Stimulated activated CD8-positive, alpha-beta memory T cell treated with anti-CD3 and anti-CD28 coated beads, Interleukin-15, amount 100 ng/mL, for 1 hour (primary cell): ENCODE measurements around the gene ITCH.
"Not testable (repeated sequence)": the region's sequence is repeated elsewhere in the genome, so short reads cannot be mapped to it uniquely, and the experiment has no call there.

Experiments
- DNase-seq: peaks from one replicate; pipeline ENCODE4 v3.0.0-alpha.2; 2020; ENCODE audit warnings: low read depth

Gene ITCH

GRCh38 chr20:34363062-34363464 lies at the start of gene ITCH:
Gene ITCH, plus strand, starts transcription at chr20:34363273. Its CDS starts 30,539 bp downstream, at chr20:34393812.
- peak; percentile 86 for DNase-seq

GRCh38 chr20:34315236-34315635 lies 47.8 kb upstream of the ITCH start:
- no peak for DNase-seq

GRCh38 chr20:34316196-34316814 lies 46.8 kb upstream of the ITCH start:
- DNase-seq, result no peak

GRCh38 chr20:34318609-34319443 lies 44.2 kb upstream of the ITCH start:
- DNase-seq, result no peak

GRCh38 chr20:34320861-34321260 lies 42.2 kb upstream of the ITCH start:
- no peak for DNase-seq

- no peak for DNase-seq
These were observed 40.6 kb upstream of the ITCH start for GRCh38 chr20:34322267-34323105.

- no peak for DNase-seq
These were observed 38.5 kb upstream of the ITCH start for GRCh38 chr20:34324541-34324940.

GRCh38 chr20:34328207-34328606 lies 34.9 kb upstream of the ITCH start:
- not testable (repeated sequence) for DNase-seq

- DNase-seq, result no peak
These were observed 34.0 kb upstream of the ITCH start for GRCh38 chr20:34328928-34329677.

- DNase-seq, result not testable (repeated sequence)
These were observed 32.1 kb upstream of the ITCH start for GRCh38 chr20:34330861-34331544.

GRCh38 chr20:34331838-34332237 lies 31.2 kb upstream of the ITCH start:
- no peak for DNase-seq

- DNase-seq, result no peak
These were observed 30.7 kb upstream of the ITCH start for GRCh38 chr20:34332262-34332920.

GRCh38 chr20:34333786-34334185 lies 29.3 kb upstream of the ITCH start:
- no peak for DNase-seq

GRCh38 chr20:34334654-34335407 lies 28.2 kb upstream of the ITCH start:
- no peak for DNase-seq

- no peak for DNase-seq
These were observed 25.5 kb upstream of the ITCH start for GRCh38 chr20:34337544-34337943.

- DNase-seq, result no peak
These were observed 24.9 kb upstream of the ITCH start for GRCh38 chr20:34337982-34338726.

GRCh38 chr20:34340726-34341125 lies 22.3 kb upstream of the ITCH start:
- DNase-seq, result not testable (repeated sequence)

GRCh38 chr20:34341199-34341598 lies 21.9 kb upstream of the ITCH start:
- not testable (repeated sequence) for DNase-seq
